HEK293 (cell line): ENCODE measurements around the gene PAMR1.

Experiments
- CTCF ChIA-PET: fragments of 350-600 bp; formaldehyde crosslinking; extraction: SDS; loops from one replicate; lab custom pipeline; 2021; ENCODE audit warnings: antibody characterized with exemption; lab: Yijun Ruan, JAX
- POLR2A ChIA-PET: fragments of 300-600 bp; formaldehyde crosslinking; extraction: SDS; loops from one replicate; lab custom pipeline; 2020; ENCODE audit warnings: antibody characterized with exemption, inconsistent platforms; lab: Yijun Ruan, JAX
- H3K27ac ChIP-seq: fragments of 200-500 bp; sonication (Bioruptor generic); 2 replicates; pipeline ENCODE4 v1.5.1; 2014; ENCODE audit warnings: low read depth, low read length, control low read depth, inconsistent platforms; ENCODE audit errors: extremely low read depth
- H3K36me3 ChIP-seq, 2 experiments: fragments of 200-500 bp in 1 of 2; sonication (Bioruptor generic) in 1 of 2; 1 replicate in 1 of 2; 2 replicates in 1 of 2; pipeline ENCODE4 v1.5.1; 2014 to 2017; ENCODE audit warnings: inconsistent platforms in 2 of 2, low read length in 2 of 2; ENCODE audit not compliant: control insufficient read depth in 2 of 2, insufficient read depth in 1 of 2
- H3K4me1 ChIP-seq: fragments of 200-500 bp; sonication (Bioruptor generic); 2 replicates; pipeline ENCODE4 v1.5.1; 2014; ENCODE audit warnings: mild to moderate bottlenecking, low read length, inconsistent platforms; ENCODE audit not compliant: control insufficient read depth, insufficient read depth
- H3K4me3 ChIP-seq: 2 replicates; pipeline ENCODE4 v1.5.1; 2011; ENCODE audit warnings: low read depth, mild to moderate bottlenecking, control low read depth, low read length, moderate library complexity
- H3K9me3 ChIP-seq: fragments of 200-500 bp; sonication (Bioruptor generic); 2 replicates; pipeline ENCODE4 v1.5.1; 2014; ENCODE audit warnings: low read depth, low read length, inconsistent platforms; ENCODE audit not compliant: control insufficient read depth, insufficient read depth
- ATF2 ChIP-seq: fragments of 450-650 bp; formaldehyde crosslinking; IDR thresholded peaks from 2 replicates; pipeline ENCODE4 v1.5.1; 2016; ENCODE audit warnings: missing biosample characterization, missing genetic modification characterization, low read depth
- GFI1B ChIP-seq: fragments of 450-650 bp; formaldehyde crosslinking; IDR thresholded peaks from 2 replicates; pipeline ENCODE4 v1.5.1; 2016; ENCODE audit warnings: missing biosample characterization, missing genetic modification characterization
- GLIS1 ChIP-seq: fragments of 450-650 bp; formaldehyde crosslinking; IDR thresholded peaks from 2 replicates; pipeline ENCODE4 v1.5.1; 2016; ENCODE audit warnings: missing biosample characterization, missing genetic modification characterization
- GLIS2 ChIP-seq: fragments of 450-650 bp; formaldehyde crosslinking; IDR thresholded peaks from 2 replicates; pipeline ENCODE4 v1.5.1; 2016; ENCODE audit warnings: missing biosample characterization, missing genetic modification characterization
- KLF16 ChIP-seq: fragments of 450-650 bp; formaldehyde crosslinking; IDR thresholded peaks from 2 replicates; pipeline ENCODE4 v1.5.1; 2017; ENCODE audit warnings: missing biosample characterization, missing genetic modification characterization
- KLF7 ChIP-seq: fragments of 450-650 bp; formaldehyde crosslinking; IDR thresholded peaks from 2 replicates; pipeline ENCODE4 v1.5.1; 2016; ENCODE audit warnings: missing biosample characterization, missing genetic modification characterization, borderline replicate concordance
- MZF1 ChIP-seq: fragments of 450-650 bp; formaldehyde crosslinking; IDR thresholded peaks from 2 replicates; pipeline ENCODE4 v1.5.1; 2017; ENCODE audit warnings: missing biosample characterization, missing genetic modification characterization, borderline replicate concordance
- PRDM6 ChIP-seq: fragments of 450-650 bp; formaldehyde crosslinking; IDR thresholded peaks from 2 replicates; pipeline ENCODE4 v1.5.1; 2017; ENCODE audit warnings: missing biosample characterization, missing genetic modification characterization
- SP2 ChIP-seq: fragments of 450-650 bp; formaldehyde crosslinking; IDR thresholded peaks from 2 replicates; pipeline ENCODE4 v1.5.1; 2016; ENCODE audit warnings: missing biosample characterization, missing genetic modification characterization
- TSHZ1 ChIP-seq: fragments of 450-650 bp; formaldehyde crosslinking; IDR thresholded peaks from 2 replicates; pipeline ENCODE4 v1.5.1; 2016; ENCODE audit warnings: missing biosample characterization, missing genetic modification characterization, borderline replicate concordance
- ZFP69B ChIP-seq: fragments of 450-650 bp; formaldehyde crosslinking; IDR thresholded peaks from 2 replicates; pipeline ENCODE4 v1.5.1; 2016; ENCODE audit warnings: missing biosample characterization, missing genetic modification characterization
- ZNF140 ChIP-seq: fragments of 450-650 bp; formaldehyde crosslinking; IDR thresholded peaks from 2 replicates; pipeline ENCODE4 v1.5.1; 2016; ENCODE audit warnings: missing biosample characterization, missing genetic modification characterization
- ZNF211 ChIP-seq: fragments of 450-650 bp; formaldehyde crosslinking; IDR thresholded peaks from 2 replicates; pipeline ENCODE4 v1.5.1; 2016; ENCODE audit warnings: low read depth, missing biosample characterization, missing genetic modification characterization
- ZNF335 ChIP-seq: fragments of 450-650 bp; formaldehyde crosslinking; conservative IDR thresholded peaks from 2 replicates; pipeline ENCODE4 v1.5.1; 2016; ENCODE audit warnings: missing biosample characterization, missing genetic modification characterization
- ZNF341 ChIP-seq: fragments of 450-650 bp; formaldehyde crosslinking; IDR thresholded peaks from 2 replicates; pipeline ENCODE4; 2016; ENCODE audit warnings: low read depth, missing biosample characterization, missing genetic modification characterization
- ZNF426 ChIP-seq: fragments of 450-650 bp; formaldehyde crosslinking; IDR thresholded peaks from 2 replicates; pipeline ENCODE4 v1.5.1; 2017; ENCODE audit warnings: missing biosample characterization, missing genetic modification characterization, mild to moderate bottlenecking, inconsistent platforms, moderate library complexity
- ZNF518A ChIP-seq: fragments of 450-650 bp; formaldehyde crosslinking; conservative IDR thresholded peaks from 2 replicates; pipeline ENCODE4 v1.5.1; 2016; ENCODE audit warnings: low read depth, missing biosample characterization, missing genetic modification characterization
- ZNF530 ChIP-seq: fragments of 450-650 bp; formaldehyde crosslinking; IDR thresholded peaks from 2 replicates; pipeline ENCODE4 v1.5.1; 2016; ENCODE audit warnings: low read depth, missing biosample characterization, missing genetic modification characterization
- ZNF654 ChIP-seq: fragments of 450-650 bp; formaldehyde crosslinking; IDR thresholded peaks from 2 replicates; pipeline ENCODE4 v1.5.1; 2016; ENCODE audit warnings: low read depth, missing biosample characterization, missing genetic modification characterization
- ZNF660 ChIP-seq: fragments of 450-650 bp; IDR thresholded peaks from 2 replicates; pipeline ENCODE4 v1.5.1; 2018; ENCODE audit warnings: missing biosample characterization, mild to moderate bottlenecking, missing genetic modification characterization
- ZNF670 ChIP-seq: fragments of 450-650 bp; formaldehyde crosslinking; IDR thresholded peaks from 2 replicates; pipeline ENCODE4 v1.5.1; 2016; ENCODE audit warnings: missing biosample characterization, missing genetic modification characterization, low read depth
- ZNF747 ChIP-seq: fragments of 450-650 bp; formaldehyde crosslinking; IDR thresholded peaks from 2 replicates; pipeline ENCODE4 v1.5.1; 2016; ENCODE audit warnings: missing biosample characterization, missing genetic modification characterization
- ZNF843 ChIP-seq: fragments of 450-650 bp; formaldehyde crosslinking; IDR thresholded peaks from 2 replicates; pipeline ENCODE4 v1.5.1; 2016; ENCODE audit warnings: missing biosample characterization, missing genetic modification characterization

Gene PAMR1

GRCh38 chr11:35388061-35388460, 137.4 kb downstream of the PAMR1 start:
- TF ChIP-seq ZNF140 (tag by site-specific recombination) = no peak
- TF ChIP-seq ZNF530 (tag by site-specific recombination) = no peak
- no peak for TF ChIP-seq ZNF747 (tag by site-specific recombination)
- TF ChIP-seq GLIS2 (tag by site-specific recombination) = no peak
- no peak for TF ChIP-seq ATF2
- no peak for TF ChIP-seq SP2 (tag by site-specific recombination)
- no peak for TF ChIP-seq ZNF335
- TF ChIP-seq KLF7 (tag by site-specific recombination) = no peak
- TF ChIP-seq MZF1 (tag by site-specific recombination) = no peak
- TF ChIP-seq KLF16 (tag by site-specific recombination) = no peak
- TF ChIP-seq ZNF670 (tag by site-specific recombination) = no peak
- no peak for TF ChIP-seq ZNF426 (tag by site-specific recombination)
- ChIA-PET CTCF (interaction anchor here (0.7 to 1.3 kb wide), 2 partner anchors 145 to 461 kb away, joined by 3 read pairs; no protein-coding TSS in a partner anchor), POLR2A (no interaction called here)
- no peak overlapping the region for H3K27ac ChIP-seq
- H3K36me3 ChIP-seq = no peaks in the 10 kb centered on the region
- H3K9me3 ChIP-seq = no peaks in the 10 kb centered on the region
- peaks cover 4% of the 10 kb centered on the region; the same call in 1 of the 2 replicates for H3K4me1 ChIP-seq
- H3K4me3 ChIP-seq = no peak overlapping the region

- Histone ChIP-seq H3K36me3 (no peaks in the 10 kb centered on the region), H3K4me3 (no peak overlapping the region), H3K4me1 (peaks cover 4% of the 10 kb centered on the region; the same call in 1 of the 2 replicates), H3K27ac (no peak overlapping the region), H3K9me3 (no peaks in the 10 kb centered on the region)
- POLR2A ChIA-PET = no interaction called here
- CTCF ChIA-PET = interaction anchor here (0.6 to 1.3 kb wide), 2 partner anchors 460 to 1132 kb away, joined by 3 read pairs; no protein-coding TSS in a partner anchor
- TF ChIP-seq ZNF341 (no peak), GFI1B (tag by site-specific recombination) (no peak), TSHZ1 (tag by site-specific recombination) (no peak), ZNF843 (no peak), ZNF660 (tag by site-specific recombination) (no peak), ZFP69B (no peak), ZNF518A (tag by site-specific recombination) (no peak), GLIS1 (no peak), PRDM6 (tag by site-specific recombination) (no peak), ZNF654 (tag by site-specific recombination) (no peak), ZNF211 (tag by site-specific recombination) (no peak)
Measured at GRCh38 chr11:35387111-35387982, 138.1 kb downstream of the PAMR1 start.
